K562 (cell line): ENCODE measurements around the gene DDX41. TPM values are rescaled to one million over a fixed set of nuclear protein-coding genes. Genes with fewer than 3 reads are reported as not detected.
A peak's percentile ranks its signal among the peaks of the same experiment; 100 is the strongest.

ENCODE experiments used
- CLOCK ChIP-seq: fragments of 250-450 bp; sonication (Bioruptor Pico); IDR thresholded peaks from 2 replicates; pipeline ENCODE4 v1.4.0; 2020; ENCODE audit warnings: mild to moderate bottlenecking, moderate library complexity, borderline replicate concordance
- DPF2 ChIP-seq: fragments of 450-650 bp; IDR thresholded peaks from 2 replicates; pipeline ENCODE4 v1.6.1; 2016
- EGR1 ChIP-seq: fragments of 450-650 bp; conservative IDR thresholded peaks from 2 replicates; pipeline ENCODE4 v1.6.1; 2017; ENCODE audit warnings: mild to moderate bottlenecking
- ELF2 ChIP-seq: fragments of 250-450 bp; sonication (Bioruptor Pico); IDR thresholded peaks from 2 replicates; pipeline ENCODE4 v1.5.0; 2021; ENCODE audit warnings: mild to moderate bottlenecking
- HNRNPL ChIP-seq: fragments of 200-400 bp; formaldehyde crosslinking; IDR thresholded peaks from 2 replicates; pipeline ENCODE4 v1.6.1; 2017; ENCODE audit warnings: low read depth, mild to moderate bottlenecking, low read length
- HNRNPLL ChIP-seq: fragments of 200-400 bp; formaldehyde crosslinking; IDR thresholded peaks from 2 replicates; pipeline ENCODE4 v1.6.1; 2017; ENCODE audit warnings: low read length, low read depth, mild to moderate bottlenecking; ENCODE audit not compliant: poor library complexity, severe bottlenecking
- MAZ ChIP-seq, 2 experiments: fragments of 450-650 bp in 1 of 2; sonication (generic) in 1 of 2; formaldehyde crosslinking; IDR thresholded peaks in 1 of 2; conservative IDR thresholded peaks in 1 of 2; 2 replicates each; pipeline versions ENCODE4 v1.4.0 to v1.5.0; 2020; ENCODE audit warnings: mild to moderate bottlenecking in 1 of 2, missing genetic modification reagents in 1 of 2
- MTA3 ChIP-seq: fragments of 450-650 bp; formaldehyde crosslinking; IDR thresholded peaks from 2 replicates; pipeline ENCODE4 v1.6.1; 2017; ENCODE audit warnings: mild to moderate bottlenecking, borderline replicate concordance
- MXI1 ChIP-seq: IDR thresholded peaks from 2 replicates; pipeline ENCODE4 v1.6.1; 2011; ENCODE audit warnings: low read depth, mild to moderate bottlenecking, improper control_type of control experiment, low read length
- RBM14 ChIP-seq: fragments of 200-400 bp; formaldehyde crosslinking; IDR thresholded peaks from 2 replicates; pipeline ENCODE4 v1.6.1; 2018; ENCODE audit warnings: low read depth, mild to moderate bottlenecking, low read length, moderate library complexity, borderline replicate concordance; ENCODE audit not compliant: insufficient read depth
- SMAD4 ChIP-seq: fragments of 250-450 bp; sonication (Bioruptor Pico); conservative IDR thresholded peaks from 2 replicates; pipeline ENCODE4 v1.8.0; 2021; ENCODE audit warnings: inconsistent platforms, mild to moderate bottlenecking, moderate library complexity
- TAF1 ChIP-seq: IDR thresholded peaks from 2 replicates; pipeline ENCODE4 v1.6.1; 2011; ENCODE audit warnings: mild to moderate bottlenecking, low read length, moderate library complexity; ENCODE audit not compliant: insufficient read depth, control insufficient read depth, severe bottlenecking; ENCODE audit errors: extremely low read depth
- VEZF1 ChIP-seq: fragments of 200-800 bp; sonication (Bioruptor generic); IDR thresholded peaks from 2 replicates; pipeline ENCODE4 v1.6.1; 2017; ENCODE audit warnings: missing genetic modification characterization, missing compliant biosample characterization
- ZNF830 ChIP-seq: fragments of 250-450 bp; sonication (Bioruptor Pico); IDR thresholded peaks from 2 replicates; pipeline ENCODE4 v1.5.0; 2021; ENCODE audit warnings: mild to moderate bottlenecking
- polyA plus RNA-seq, 8 experiments: library from polyadenylated mRNA; depleted of rRNA in 4 of 8; stranded (reverse) in 5 of 8; unstranded in 3 of 8; fragments of >200 nt; fragmentation: Nextera tagmentation in 2 of 8; fragmentation: Illumina TruSeq in 1 of 8; extraction: Ambion mirVana in 2 of 8; extraction: Trizol in 1 of 8; gene quantifications; 2 replicates each; pipeline versions ENCODE4 v1.2.1 to v1.2.3, GENCODE V29; 2011 to 2014; ENCODE audit warnings: inconsistent platforms in 1 of 8, missing spikeins in 1 of 8
- total RNA-seq, 7 experiments: library from RNA; depleted of rRNA in 6 of 7; stranded (reverse); fragments of >200 nt in 6 of 7; fragmentation: Illumina TruSeq in 2 of 7; extraction: Trizol in 2 of 7; gene quantifications; 2 replicates each; pipeline versions ENCODE4 v1.2.1 to v1.2.3, GENCODE V29; 2011 to 2021; ENCODE audit warnings: low replicate concordance in 1 of 7
- TF ChIP-seq, protein P1 (sequence below): fragments of 450-650 bp; IDR thresholded peaks from 2 replicates; pipeline ENCODE4 v1.7.1; 2018; ENCODE audit warnings: mild to moderate bottlenecking, low read depth; ENCODE audit not compliant: partially characterized antibody
- TF ChIP-seq, protein P2 (sequence below): fragments of 250-450 bp; sonication (Bioruptor Pico); IDR thresholded peaks from 2 replicates; pipeline ENCODE4 v1.4.0; 2020; ENCODE audit warnings: mild to moderate bottlenecking
- TF ChIP-seq, protein P3 (sequence below): fragments of 450-650 bp; formaldehyde crosslinking; IDR thresholded peaks from 2 replicates; pipeline ENCODE4 v1.4.0; 2020; ENCODE audit warnings: mild to moderate bottlenecking, moderate library complexity

DDX41 gene
- total and polyA plus RNA-seq, 9 of the 15 experiments (the other 6 are each of a cell fraction or from before 2014, with no cell fraction given), result 38.2 to 284 (median 116) TPM

GRCh38 chr5:177491429-177491945 lies 25.3 kb downstream of the DDX41 start (continued):
- TF ChIP-seq, protein P1, sequence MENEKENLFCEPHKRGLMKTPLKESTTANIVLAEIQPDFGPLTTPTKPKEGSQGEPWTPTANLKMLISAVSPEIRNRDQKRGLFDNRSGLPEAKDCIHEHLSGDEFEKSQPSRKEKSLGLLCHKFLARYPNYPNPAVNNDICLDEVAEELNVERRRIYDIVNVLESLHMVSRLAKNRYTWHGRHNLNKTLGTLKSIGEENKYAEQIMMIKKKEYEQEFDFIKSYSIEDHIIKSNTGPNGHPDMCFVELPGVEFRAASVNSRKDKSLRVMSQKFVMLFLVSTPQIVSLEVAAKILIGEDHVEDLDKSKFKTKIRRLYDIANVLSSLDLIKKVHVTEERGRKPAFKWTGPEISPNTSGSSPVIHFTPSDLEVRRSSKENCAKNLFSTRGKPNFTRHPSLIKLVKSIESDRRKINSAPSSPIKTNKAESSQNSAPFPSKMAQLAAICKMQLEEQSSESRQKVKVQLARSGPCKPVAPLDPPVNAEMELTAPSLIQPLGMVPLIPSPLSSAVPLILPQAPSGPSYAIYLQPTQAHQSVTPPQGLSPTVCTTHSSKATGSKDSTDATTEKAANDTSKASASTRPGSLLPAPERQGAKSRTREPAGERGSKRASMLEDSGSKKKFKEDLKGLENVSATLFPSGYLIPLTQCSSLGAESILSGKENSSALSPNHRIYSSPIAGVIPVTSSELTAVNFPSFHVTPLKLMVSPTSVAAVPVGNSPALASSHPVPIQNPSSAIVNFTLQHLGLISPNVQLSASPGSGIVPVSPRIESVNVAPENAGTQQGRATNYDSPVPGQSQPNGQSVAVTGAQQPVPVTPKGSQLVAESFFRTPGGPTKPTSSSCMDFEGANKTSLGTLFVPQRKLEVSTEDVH, result peak; percentile 40
- TF ChIP-seq RBM14, result no peak
- TF ChIP-seq DPF2, result 0 out of 2 replicates have a peak, but pooled peaks have one; percentile 27
- peak; percentile 84 for TF ChIP-seq MTA3
- TF ChIP-seq SMAD4 (CRISPR knock-in tag), result peak; percentile 88
- TF ChIP-seq, protein P2, sequence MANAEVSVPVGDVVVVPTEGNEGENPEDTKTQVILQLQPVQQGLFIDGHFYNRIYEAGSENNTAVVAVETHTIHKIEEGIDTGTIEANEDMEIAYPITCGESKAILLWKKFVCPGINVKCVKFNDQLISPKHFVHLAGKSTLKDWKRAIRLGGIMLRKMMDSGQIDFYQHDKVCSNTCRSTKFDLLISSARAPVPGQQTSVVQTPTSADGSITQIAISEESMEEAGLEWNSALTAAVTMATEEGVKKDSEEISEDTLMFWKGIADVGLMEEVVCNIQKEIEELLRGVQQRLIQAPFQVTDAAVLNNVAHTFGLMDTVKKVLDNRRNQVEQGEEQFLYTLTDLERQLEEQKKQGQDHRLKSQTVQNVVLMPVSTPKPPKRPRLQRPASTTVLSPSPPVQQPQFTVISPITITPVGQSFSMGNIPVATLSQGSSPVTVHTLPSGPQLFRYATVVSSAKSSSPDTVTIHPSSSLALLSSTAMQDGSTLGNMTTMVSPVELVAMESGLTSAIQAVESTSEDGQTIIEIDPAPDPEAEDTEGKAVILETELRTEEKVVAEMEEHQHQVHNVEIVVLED (CRISPR knock-in tag), result peak; percentile 4; the same call in 1 of the 2 replicates
- peak; percentile 93 for TF ChIP-seq HNRNPL
- peak; percentile 22 for TF ChIP-seq TAF1
- TF ChIP-seq VEZF1 (CRISPR knock-in tag), result peak; percentile 92
- peak; percentile 94 to 97 for TF ChIP-seq MAZ (CRISPR knock-in tag; conservative IDR thresholded peaks at IDR 0.05 in 1 of 2, IDR thresholded peaks at IDR 0.05 in 1 of 2)
- no peak for TF ChIP-seq HNRNPLL
- TF ChIP-seq ZNF830, result no peak
- no peak for TF ChIP-seq CLOCK (CRISPR knock-in tag)
- TF ChIP-seq ELF2 (CRISPR knock-in tag), result no peak
- TF ChIP-seq, protein P3, sequence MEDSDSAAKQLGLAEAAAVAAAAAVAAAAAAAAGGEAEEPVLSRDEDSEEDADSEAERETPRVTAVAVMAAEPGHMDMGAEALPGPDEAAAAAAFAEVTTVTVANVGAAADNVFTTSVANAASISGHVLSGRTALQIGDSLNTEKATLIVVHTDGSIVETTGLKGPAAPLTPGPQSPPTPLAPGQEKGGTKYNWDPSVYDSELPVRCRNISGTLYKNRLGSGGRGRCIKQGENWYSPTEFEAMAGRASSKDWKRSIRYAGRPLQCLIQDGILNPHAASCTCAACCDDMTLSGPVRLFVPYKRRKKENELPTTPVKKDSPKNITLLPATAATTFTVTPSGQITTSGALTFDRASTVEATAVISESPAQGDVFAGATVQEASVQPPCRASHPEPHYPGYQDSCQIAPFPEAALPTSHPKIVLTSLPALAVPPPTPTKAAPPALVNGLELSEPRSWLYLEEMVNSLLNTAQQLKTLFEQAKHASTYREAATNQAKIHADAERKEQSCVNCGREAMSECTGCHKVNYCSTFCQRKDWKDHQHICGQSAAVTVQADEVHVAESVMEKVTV (CRISPR knock-in tag), result peak; percentile 66
- TF ChIP-seq MXI1, result 0 out of 2 replicates have a peak, but pooled peaks have one; percentile 20
- peak; percentile 55; the same call in 1 of the 2 replicates for TF ChIP-seq EGR1
